ENCODE data around the gene WNK4. TPM values are rescaled to one million over a fixed set of nuclear protein-coding genes. Genes with fewer than 3 reads are reported as not detected.

WNK4 gene
- total RNA-seq, 1 experiment from 2014 or later: 2.6 TPM

GRCh38 chr17:42743595-42744282 lies 36.7 kb upstream of the WNK4 start:
- no peaks in the 10 kb centered on the region for H3K9me3 ChIP-seq (ENCODE audit: control insufficient read depth, low read depth, low read length)
- H3K4ac ChIP-seq (ENCODE audit: low read depth, low read length): no peak overlapping the region
- no peak overlapping the region for H4K8ac ChIP-seq (replicated peaks; ENCODE audit: insufficient read length, low read depth, low read length)
- H4K91ac ChIP-seq (ENCODE audit: insufficient read length, low read depth, low read length): no peak overlapping the region
- H2BK15ac ChIP-seq (ENCODE audit: low read depth, low read length): no peak overlapping the region
- Mint-ChIP-seq H3K27me3 (ENCODE audit: low read depth) (peaks cover 29% of the 10 kb centered on the region), H3K4me3 (peak overlapping the region; percentile 88 to 91), H3K36me3 (ENCODE audit: insufficient read depth in 1 of 3, low read depth in 3 of 3) (no peaks in the 10 kb centered on the region; a peak in 1 of 7 replicates), H3K4me1 (peaks cover 28 to 29% of the 10 kb centered on the region in 2 experiments), H3K27ac (peak overlapping the region; percentile 82 to 99 (median 97); a peak in 6 of 7 replicates), H3K9me3 (peaks cover 4 to 8% of the 10 kb centered on the region in 2 experiments; a peak in 4 of 5 replicates)
- TF ChIP-seq CTCF (conservative IDR thresholded peaks at IDR 0.05): 0 out of 3 replicates have a peak, but pooled peaks have one; percentile 30
- H3K79me2 ChIP-seq (ENCODE audit: insufficient read depth, low read length): no peaks in the 10 kb centered on the region
- WGBS (ENCODE audit: extremely low coverage, insufficient read length, low lambda C conversion rate): no CpG with 5 or more reads among the region's 10 CpGs
- H3T11ph ChIP-seq (ENCODE audit: low read length): no peak overlapping the region
- peak overlapping the region; percentile 9 for H3K9ac ChIP-seq (ENCODE audit: extremely low read depth, insufficient read length, low read length)
- H4K5ac ChIP-seq (ENCODE audit: insufficient read length, low read depth, low read length): no peak overlapping the region
- H3K56ac ChIP-seq (ENCODE audit: insufficient read length, low read depth, low read length): no peak overlapping the region
- no peak overlapping the region for H2AK5ac ChIP-seq (ENCODE audit: insufficient read length, low read length)
- no peak overlapping the region for H3K23ac ChIP-seq (ENCODE audit: insufficient read length, low read depth, low read length)
- H3K14ac ChIP-seq (ENCODE audit: insufficient read depth, low read length): no peak overlapping the region
- H2BK5ac ChIP-seq (ENCODE audit: insufficient read length, low read length): no peak overlapping the region
- no peak overlapping the region for H3K18ac ChIP-seq (ENCODE audit: insufficient read length, low read depth, low read length)
- H3K79me1 ChIP-seq (ENCODE audit: insufficient read depth, low read depth, low read length, poor library complexity, severe bottlenecking): no peaks in the 10 kb centered on the region
- no peak overlapping the region for H2BK12ac ChIP-seq (ENCODE audit: insufficient read length, low read depth, low read length)
- H3K4me2 ChIP-seq (ENCODE audit: insufficient read depth, insufficient read length, low read length): peak overlapping the region; percentile 81
- H2BK20ac ChIP-seq (ENCODE audit: low read depth, low read length, poor library complexity, severe bottlenecking): no peak overlapping the region
- DNase-seq: no peak
- H3K27ac ChIP-seq (ENCODE audit: insufficient read length, low read depth, low read length): peak overlapping the region; percentile 14
- H4K20me1 ChIP-seq (ENCODE audit: control insufficient read depth, insufficient read depth, insufficient read length): no peaks in the 10 kb centered on the region
- H3K27me3 ChIP-seq (ENCODE audit: insufficient read depth, low read length): peaks cover 2% of the 10 kb centered on the region; the same call in 1 of the 2 replicates
- H2BK120ac ChIP-seq (ENCODE audit: low read depth, low read length, poor library complexity, severe bottlenecking): no peak overlapping the region
- no peaks in the 10 kb centered on the region; the same call in 1 of the 2 replicates for H3K4me1 ChIP-seq (ENCODE audit: insufficient read depth, low read length)
- H3K23me2 ChIP-seq (ENCODE audit: insufficient read length, low read depth, low read length, poor library complexity, severe bottlenecking): peaks cover 6% of the 10 kb centered on the region
- H2AFZ ChIP-seq (ENCODE audit: low read length): no peak overlapping the region

All from H9 (cell line).